ENCODE data around the gene SCT.

GRCh38 chr11:614623-615503 is 12.1 kb downstream of the SCT start:
- TF ChIP-seq CTCF (IDR thresholded peaks at IDR 0.05) (no peak), POLR2A (IDR thresholded peaks at IDR 0.05) (no peak)

All from Peyer's patch (tissue), 4 donors.